Thoracic aorta (tissue), 2 donors: ENCODE results near the gene CELA2A. TPM values are rescaled to one million over a fixed set of nuclear protein-coding genes. Genes with fewer than 3 reads are reported as not detected.

ENCODE experiments used
- ATAC-seq: fragments of 150-250 bp; one replicate; pipeline ENCODE4 v1.8.0; 2017; ENCODE audit warnings: low read depth; ENCODE audit not compliant: insufficient number of reproducible peaks, low FRiP score
- DNase-seq: peaks from one replicate; pipeline ENCODE4 v3.0.0-alpha.2; 2020; ENCODE audit warnings: low spot score
- H3K27ac ChIP-seq, 2 donors: fragments of 200-600 bp; sonication (generic); 1 replicate in 1 of 2; 2 replicates in 1 of 2; pipeline ENCODE4 v1.5.1; 2016; ENCODE audit warnings: mild to moderate bottlenecking in 2 of 2, moderate library complexity in 2 of 2
- H3K27me3 ChIP-seq: fragments of 200-600 bp; sonication (generic); replicated peaks from 2 replicates; pipeline ENCODE4 v1.6.0; 2016; ENCODE audit warnings: mild to moderate bottlenecking; ENCODE audit not compliant: insufficient read depth
- H3K36me3 ChIP-seq: fragments of 200-600 bp; sonication (generic); one replicate; pipeline ENCODE4 v1.5.1; 2016
- H3K4me1 ChIP-seq, 2 donors: fragments of 200-600 bp; sonication (generic); 1 replicate in 1 of 2; 2 replicates in 1 of 2; pipeline versions ENCODE4 v1.5.1 to v1.6.0; 2016; ENCODE audit warnings: low read depth in 2 of 2, mild to moderate bottlenecking in 1 of 2; ENCODE audit not compliant: control insufficient read depth in 1 of 2
- H3K4me3 ChIP-seq: fragments of 200-600 bp; sonication (generic); 2 replicates; pipeline ENCODE4 v1.5.1; 2016; ENCODE audit warnings: mild to moderate bottlenecking
- H3K9me3 ChIP-seq: fragments of 200-600 bp; sonication (generic); 2 replicates; pipeline ENCODE4 v1.5.1; 2016
- CTCF ChIP-seq: fragments of 200-600 bp; sonication (generic); IDR thresholded peaks from one replicate; pipeline ENCODE4 v1.5.1; 2019; ENCODE audit warnings: antibody characterized with exemption
- total RNA-seq, 2 donors: library from RNA; depleted of rRNA; stranded (reverse); fragments of >200 nt; gene quantifications; one replicate each; pipeline versions ENCODE4 v1.1.0 to v1.2.3, GENCODE V29; 2016

The CELA2A gene
- total RNA-seq, 2 donors from 2014 or later, result not detected

- ATAC-seq, result no peak
- H3K4me1 ChIP-seq, result no peaks in the 10 kb centered on the region
- no peaks in the 10 kb centered on the region for H3K27me3 ChIP-seq
- no peaks in the 10 kb centered on the region for H3K36me3 ChIP-seq
- H3K4me3 ChIP-seq, result no peak overlapping the region
- TF ChIP-seq CTCF, result no peak
- H3K27ac ChIP-seq, result no peak overlapping the region
- H3K9me3 ChIP-seq, result no peaks in the 10 kb centered on the region
- no peak for DNase-seq
Measured at GRCh38 chr1:15435239-15436077, 21.1 kb upstream of the CELA2A start.

- ATAC-seq, result no peak
- H3K27me3 ChIP-seq, result no peaks in the 10 kb centered on the region
- DNase-seq, result no peak
- TF ChIP-seq CTCF, result no peak
- no peak overlapping the region for H3K27ac ChIP-seq
- H3K4me1 ChIP-seq, result no peaks in the 10 kb centered on the region
- no peaks in the 10 kb centered on the region for H3K36me3 ChIP-seq
- no peaks in the 10 kb centered on the region for H3K9me3 ChIP-seq
- H3K4me3 ChIP-seq, result no peak overlapping the region
Measured at GRCh38 chr1:15436881-15437442, 19.6 kb upstream of the CELA2A start.

GRCh38 chr1:15439325-15439724 is 17.2 kb upstream of the CELA2A start:
- H3K4me1 ChIP-seq, result no peaks in the 10 kb centered on the region
- DNase-seq, result no peak
- no peaks in the 10 kb centered on the region for H3K27me3 ChIP-seq
- TF ChIP-seq CTCF, result no peak
- no peak overlapping the region for H3K27ac ChIP-seq
- ATAC-seq, result no peak
- no peaks in the 10 kb centered on the region for H3K9me3 ChIP-seq
- H3K36me3 ChIP-seq, result no peaks in the 10 kb centered on the region
- H3K4me3 ChIP-seq, result no peak overlapping the region

- no peak for ATAC-seq
- Histone ChIP-seq H3K4me3 (no peak overlapping the region), H3K27ac (no peak overlapping the region), H3K36me3 (no peaks in the 10 kb centered on the region), H3K9me3 (no peaks in the 10 kb centered on the region), H3K27me3 (no peaks in the 10 kb centered on the region), H3K4me1 (no peaks in the 10 kb centered on the region)
- no peak for DNase-seq
- no peak for TF ChIP-seq CTCF
Measured at GRCh38 chr1:15440357-15440756, 16.2 kb upstream of the CELA2A start.

GRCh38 chr1:15441247-15441646 is 15.3 kb upstream of the CELA2A start:
- ATAC-seq (no peak), DNase-seq (no peak)
- Histone ChIP-seq H3K27ac (no peak overlapping the region), H3K4me1 (no peaks in the 10 kb centered on the region), H3K27me3 (no peaks in the 10 kb centered on the region), H3K36me3 (no peaks in the 10 kb centered on the region), H3K9me3 (no peaks in the 10 kb centered on the region), H3K4me3 (no peak overlapping the region)
- no peak for TF ChIP-seq CTCF
